SH-SY5Y (cell line): Measurements from ENCODE around the gene MFAP2.

Experiments
- GATA2 ChIP-seq: IDR thresholded peaks from 2 replicates; pipeline ENCODE4 v1.6.1; 2011; ENCODE audit warnings: mild to moderate bottlenecking, low read depth, low read length
- GATA3 ChIP-seq: IDR thresholded peaks from 2 replicates; pipeline ENCODE4 v1.6.1; 2011; ENCODE audit warnings: low read depth, mild to moderate bottlenecking, low read length, moderate library complexity

Gene MFAP2

GRCh38 chr1:16979475-16980327 lies 719 bp downstream of the MFAP2 start:
- TF ChIP-seq GATA3, result no peak
- no peak for TF ChIP-seq GATA2

DNA sequence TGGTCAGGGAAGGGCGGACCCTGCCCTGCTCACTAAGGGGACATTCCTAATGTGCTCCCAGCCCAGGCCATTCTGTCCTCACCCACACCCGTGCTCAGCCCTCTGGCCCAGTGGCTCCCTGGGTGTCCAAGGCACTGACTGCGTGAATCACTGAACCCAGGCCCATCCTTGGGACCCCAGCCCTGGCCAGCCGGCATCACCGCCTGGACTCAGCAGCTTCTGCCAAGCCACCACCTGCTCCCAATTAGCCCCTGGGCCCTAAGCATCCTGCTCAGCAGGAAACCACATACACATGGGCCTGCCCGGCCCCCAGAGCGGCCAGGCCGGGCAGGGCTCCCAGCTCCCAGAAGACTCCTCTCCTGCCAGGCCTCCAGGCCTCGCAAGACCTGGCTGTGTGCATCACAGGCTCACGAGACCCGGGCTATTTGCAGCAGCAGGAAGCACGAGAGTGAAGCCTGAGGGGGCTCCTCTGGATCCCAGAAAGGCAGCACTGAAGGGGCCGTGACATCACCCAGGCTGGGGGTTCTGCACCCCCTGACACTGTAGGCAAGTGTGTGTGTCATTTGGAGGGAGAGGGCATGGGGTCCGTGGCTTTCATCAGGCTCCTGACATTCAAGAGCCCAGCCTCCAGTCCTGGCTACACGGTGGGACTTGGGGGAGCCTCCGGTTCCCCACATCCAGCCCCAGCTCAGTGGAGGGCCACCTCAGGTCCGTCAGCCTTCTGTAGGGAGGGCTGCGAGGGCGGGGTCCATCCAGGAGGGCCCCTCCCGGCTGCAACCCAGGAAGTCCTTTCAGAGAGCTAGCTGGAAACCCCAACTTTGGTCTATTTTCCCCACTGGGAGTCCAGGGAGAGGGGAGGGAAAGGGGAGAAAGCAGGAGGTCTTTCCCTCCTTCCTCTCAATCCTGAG lies 1.6 kb downstream of the MFAP2 start:
- TF ChIP-seq GATA3, result no peak
- TF ChIP-seq GATA2, result no peak

- TF ChIP-seq GATA3, result no peak
- no peak for TF ChIP-seq GATA2
Measured at GRCh38 chr1:16978139-16978538, 2.3 kb downstream of the MFAP2 start.

DNA sequence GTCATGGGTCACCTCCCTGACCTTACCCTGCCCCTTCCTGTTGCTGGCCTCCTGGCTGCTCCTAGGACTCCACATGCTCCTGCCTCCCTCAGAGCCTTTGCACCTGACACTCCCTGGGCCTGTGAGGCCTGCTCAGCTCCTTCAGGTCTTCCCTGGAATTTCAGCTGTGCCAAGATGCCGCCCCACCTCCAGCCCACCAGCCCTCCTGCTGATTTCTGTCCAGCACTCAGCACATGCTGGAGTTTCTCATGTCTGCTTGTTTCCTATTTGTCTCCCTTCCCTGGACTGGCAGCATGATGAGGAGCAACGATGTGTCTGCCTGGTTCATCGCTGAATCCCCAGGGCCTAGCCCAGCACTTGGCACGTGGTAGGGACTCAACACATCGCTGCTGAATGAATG lies 3.0 kb downstream of the MFAP2 start:
- TF ChIP-seq GATA2 (no peak), GATA3 (no peak)

GRCh38 chr1:16976966-16977365 lies 3.5 kb downstream of the MFAP2 start:
- TF ChIP-seq GATA2 (no peak), GATA3 (no peak)

GRCh38 chr1:16975838-16976237 lies 4.6 kb downstream of the MFAP2 start:
- TF ChIP-seq GATA2 (no peak), GATA3 (no peak)

DNA sequence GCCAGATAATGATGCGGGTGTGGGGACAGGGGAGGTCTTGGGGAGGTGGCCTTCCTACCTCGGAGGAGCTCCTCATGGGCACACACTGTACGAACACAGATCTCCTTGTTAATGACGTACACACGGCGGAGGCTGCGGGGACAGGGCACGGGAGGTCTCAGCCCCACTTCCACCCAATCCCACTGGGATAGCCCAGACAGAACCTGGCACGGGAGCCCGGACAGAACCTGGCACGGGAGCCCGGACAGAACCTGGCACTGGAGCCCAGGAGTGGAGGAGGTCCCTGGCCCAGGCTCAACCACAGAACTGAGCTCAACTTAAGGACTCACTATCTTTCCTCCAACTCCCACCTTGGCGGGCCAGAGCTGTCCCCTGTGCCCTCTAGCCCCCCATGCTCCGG lies 5.2 kb downstream of the MFAP2 start:
- no peak for TF ChIP-seq GATA2
- no peak for TF ChIP-seq GATA3

DNA sequence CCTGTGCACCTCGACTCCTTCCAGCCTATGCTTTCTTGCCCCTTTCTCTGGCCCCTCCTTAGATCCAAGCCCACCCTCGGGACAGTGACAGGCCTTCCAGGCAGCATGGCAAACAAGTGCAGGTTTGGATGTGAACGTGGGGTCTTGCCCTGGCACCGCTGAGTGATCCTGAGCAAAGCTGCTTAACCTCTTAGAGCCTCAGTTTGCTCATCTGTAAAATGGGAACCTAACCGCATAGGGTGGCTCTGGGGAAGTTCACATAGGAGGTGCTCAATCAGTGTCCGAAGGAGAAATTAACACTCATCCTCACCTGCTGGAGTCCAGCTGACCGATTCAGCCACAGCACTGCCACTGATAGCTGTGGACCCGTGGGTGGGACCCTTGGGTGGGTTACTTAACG lies 7.2 kb downstream of the MFAP2 start:
- TF ChIP-seq GATA2 (no peak), GATA3 (no peak)

GRCh38 chr1:16972189-16972895 lies 8.1 kb downstream of the MFAP2 start:
- TF ChIP-seq GATA2 (no peak), GATA3 (no peak)

- TF ChIP-seq GATA3, result no peak
- TF ChIP-seq GATA2, result no peak
Measured at GRCh38 chr1:16971341-16972188, 8.9 kb downstream of the MFAP2 start.

GRCh38 chr1:16970132-16970910 lies 10.1 kb downstream of the MFAP2 start:
- no peak for TF ChIP-seq GATA2
- TF ChIP-seq GATA3, result no peak

DNA sequence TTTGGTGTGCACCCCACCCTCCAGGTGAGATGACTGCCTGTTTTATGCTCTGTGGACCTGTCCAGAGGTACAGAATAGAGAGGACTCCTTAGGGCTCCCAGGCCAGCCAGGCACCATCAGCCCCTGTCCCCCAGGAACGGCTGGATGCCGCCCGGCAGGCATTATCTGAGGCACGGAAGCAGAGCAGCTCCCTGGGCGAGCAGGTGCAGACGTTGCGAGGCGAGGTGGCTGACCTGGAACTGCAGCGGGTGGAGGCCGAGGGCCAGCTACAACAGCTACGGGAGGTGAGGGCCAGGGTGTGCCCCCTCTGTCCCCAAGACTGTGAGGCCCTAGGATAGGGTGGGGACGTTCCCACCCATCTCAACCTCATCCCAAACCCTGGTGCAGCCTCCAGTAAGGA lies 10.8 kb downstream of the MFAP2 start:
- no peak for TF ChIP-seq GATA3
- no peak for TF ChIP-seq GATA2

DNA sequence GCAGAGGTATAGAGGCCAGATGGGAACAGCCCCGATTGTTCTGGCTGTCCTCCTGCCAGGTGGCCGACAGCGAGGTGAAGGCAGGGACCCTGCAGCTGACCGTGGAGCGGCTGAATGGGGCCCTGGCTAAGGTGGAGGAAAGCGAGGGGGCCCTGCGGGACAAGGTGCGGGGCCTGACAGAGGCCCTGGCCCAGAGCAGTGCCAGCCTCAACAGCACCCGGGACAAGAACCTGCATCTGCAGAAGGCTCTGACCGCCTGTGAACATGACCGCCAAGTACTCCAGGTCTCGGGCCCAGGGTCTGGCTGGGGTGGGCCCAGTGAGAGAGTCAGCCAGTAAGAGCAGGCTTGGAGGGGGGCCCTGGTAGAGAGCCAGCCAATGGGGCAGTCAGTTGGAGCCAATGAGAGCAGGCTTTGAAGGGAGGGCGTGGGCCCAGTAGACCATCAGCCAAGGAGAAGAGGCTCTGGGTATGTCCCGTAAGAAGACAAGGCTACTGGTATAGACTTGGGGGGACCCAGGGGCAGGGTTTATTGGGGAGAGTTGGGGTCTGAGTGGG lies 11.3 kb downstream of the MFAP2 start:
- TF ChIP-seq GATA3 (no peak), GATA2 (no peak)
